Trophoblast cell (in vitro differentiated cells and primary cell): ENCODE results near the gene AGER.
A peak's percentile ranks its signal among the peaks of the same experiment; 100 is the strongest.

Experiments
- DNase-seq, 2 donors: peaks; one replicate each; pipeline ENCODE4 v3.0.0-alpha.2; 2016
- H2AFZ ChIP-seq: 2 replicates; pipeline ENCODE4 v1.6.1; 2013; ENCODE audit warnings: low read length, moderate library complexity, mild to moderate bottlenecking; ENCODE audit not compliant: insufficient read depth, poor library complexity
- H2AK5ac ChIP-seq: 2 replicates; pipeline ENCODE4 v1.6.1; 2013; ENCODE audit warnings: mild to moderate bottlenecking, low read length
- H2BK120ac ChIP-seq: 2 replicates; pipeline ENCODE4 v1.6.1; 2013; ENCODE audit warnings: low read length, mild to moderate bottlenecking, moderate library complexity; ENCODE audit not compliant: insufficient read depth, poor library complexity
- H2BK12ac ChIP-seq: 2 replicates; pipeline ENCODE4 v1.6.1; 2013; ENCODE audit warnings: mild to moderate bottlenecking, low read length, moderate library complexity
- H2BK5ac ChIP-seq: 2 replicates; pipeline ENCODE4 v1.6.1; 2013; ENCODE audit warnings: low read length, low read depth, moderate library complexity, mild to moderate bottlenecking; ENCODE audit not compliant: poor library complexity
- H3K14ac ChIP-seq: 2 replicates; pipeline ENCODE4 v1.6.1; 2013; ENCODE audit warnings: mild to moderate bottlenecking, low read length
- H3K18ac ChIP-seq: 2 replicates; pipeline ENCODE4 v1.6.1; 2013; ENCODE audit warnings: mild to moderate bottlenecking, low read length
- H3K23ac ChIP-seq: 2 replicates; pipeline ENCODE4 v1.6.1; 2013; ENCODE audit warnings: low read length
- H3K27ac ChIP-seq: 2 replicates; pipeline ENCODE4 v1.5.1; 2013; ENCODE audit warnings: low read depth, mild to moderate bottlenecking, inconsistent platforms, low read length, moderate library complexity
- H3K27me3 ChIP-seq: 2 replicates; pipeline ENCODE4 v1.6.1; 2013; ENCODE audit warnings: inconsistent platforms, mild to moderate bottlenecking, low read length, moderate library complexity; ENCODE audit not compliant: insufficient read depth
- H3K36me3 ChIP-seq, 2 experiments: 1 replicate in 1 of 2; 2 replicates in 1 of 2; pipeline ENCODE4 v1.6.1; 2013; ENCODE audit warnings: low read length in 2 of 2, mild to moderate bottlenecking in 2 of 2, moderate library complexity in 1 of 2; ENCODE audit not compliant: insufficient read depth in 2 of 2, control insufficient read depth in 1 of 2
- H3K4ac ChIP-seq: 2 replicates; pipeline ENCODE4 v1.6.1; 2013; ENCODE audit warnings: low read depth, mild to moderate bottlenecking, low read length, moderate library complexity
- H3K4me1 ChIP-seq, 2 experiments: 1 replicate in 1 of 2; 2 replicates in 1 of 2; pipeline ENCODE4 v1.6.1; 2013; ENCODE audit warnings: low read length in 2 of 2, mild to moderate bottlenecking in 2 of 2, moderate library complexity in 1 of 2; ENCODE audit not compliant: insufficient read depth in 2 of 2, control insufficient read depth in 1 of 2
- H3K4me2 ChIP-seq: 2 replicates; pipeline ENCODE4 v1.6.1; 2013; ENCODE audit warnings: inconsistent platforms, mild to moderate bottlenecking, low read length, moderate library complexity
- H3K4me3 ChIP-seq: 2 replicates; pipeline ENCODE4 v1.5.1; 2013; ENCODE audit warnings: mild to moderate bottlenecking, low read depth, low read length, inconsistent platforms
- H3K79me1 ChIP-seq: one replicate; pipeline ENCODE4 v1.6.1; 2013; ENCODE audit warnings: low read length
- H3K79me2 ChIP-seq: 2 replicates; pipeline ENCODE4 v1.6.1; 2013; ENCODE audit warnings: low read length, mild to moderate bottlenecking; ENCODE audit not compliant: control insufficient read depth, insufficient read depth, poor library complexity
- H3K9ac ChIP-seq: 2 replicates; pipeline ENCODE4 v1.6.1; 2013; ENCODE audit warnings: mild to moderate bottlenecking, low read length
- H3K9me3 ChIP-seq: 2 replicates; pipeline ENCODE4 v1.6.1; 2013; ENCODE audit warnings: low read depth, mild to moderate bottlenecking, control low read depth, inconsistent platforms, low read length; ENCODE audit not compliant: insufficient read depth
- H4K12ac ChIP-seq: 2 replicates; pipeline ENCODE4 v1.6.1; 2013; ENCODE audit warnings: low read depth, mild to moderate bottlenecking, low read length, moderate library complexity
- H4K8ac ChIP-seq: 2 replicates; pipeline ENCODE4 v1.6.1; 2013; ENCODE audit warnings: low read depth, mild to moderate bottlenecking, low read length, moderate library complexity
- H4K91ac ChIP-seq: one replicate; pipeline ENCODE4 v1.6.1; 2013; ENCODE audit warnings: low read depth, mild to moderate bottlenecking, low read length, moderate library complexity
- WGBS: extraction: QIAGEN DNeasy Blood & Tissue Kit; methylation state at CpG from one replicate; pipeline ENCODE4 v1.1.7; 2013; ENCODE audit warnings: missing lambda C conversion rate; ENCODE audit not compliant: insufficient read length, insufficient coverage; ENCODE audit errors: extremely low coverage; 5-methylcytosine and 5-hydroxymethylcytosine counted together

AGER gene

GRCh38 chr6:32149932-32150870 lies 33.9 kb downstream of the AGER start:
- no peak overlapping the region for H3K27ac ChIP-seq
- peaks cover 19% of the 10 kb centered on the region for H3K79me1 ChIP-seq
- no peak overlapping the region for H4K91ac ChIP-seq
- H2BK5ac ChIP-seq = no peak overlapping the region
- H3K36me3 ChIP-seq = no peaks in the 10 kb centered on the region
- H2BK120ac ChIP-seq = no peak overlapping the region
- H3K9ac ChIP-seq = no peak overlapping the region
- no peak overlapping the region for H2AK5ac ChIP-seq
- no peak overlapping the region for H2BK12ac ChIP-seq
- H3K9me3 ChIP-seq = peaks cover 3% of the 10 kb centered on the region
- peak overlapping the region; percentile 49 for H3K4me2 ChIP-seq
- peaks cover 10 to 13% of the 10 kb centered on the region in 2 experiments for H3K4me1 ChIP-seq
- no peak overlapping the region for H4K12ac ChIP-seq
- no peak overlapping the region for H3K23ac ChIP-seq
- no peak overlapping the region for H2AFZ ChIP-seq
- no peak for DNase-seq
- no peak overlapping the region for H3K4ac ChIP-seq
- H4K8ac ChIP-seq = peak overlapping the region; percentile 17
- peaks cover 20% of the 10 kb centered on the region for H3K27me3 ChIP-seq
- H3K79me2 ChIP-seq = peaks cover 14% of the 10 kb centered on the region
- no peak overlapping the region for H3K4me3 ChIP-seq
- no peak overlapping the region for H3K18ac ChIP-seq
- no CpG with 5 or more reads among the region's 55 CpGs for WGBS
- H3K14ac ChIP-seq = no peak overlapping the region

GRCh38 chr6:32149092-32149755 lies 34.8 kb downstream of the AGER start:
- Histone ChIP-seq H3K79me1 (peaks cover 16% of the 10 kb centered on the region), H3K4ac (no peak overlapping the region), H3K14ac (no peak overlapping the region), H3K9me3 (peaks cover 3% of the 10 kb centered on the region), H3K18ac (no peak overlapping the region), H2BK5ac (no peak overlapping the region), H3K4me2 (no peak overlapping the region), H2AK5ac (no peak overlapping the region), H2BK12ac (no peak overlapping the region), H3K9ac (no peak overlapping the region), H3K27ac (no peak overlapping the region), H3K23ac (no peak overlapping the region), H2AFZ (no peak overlapping the region), H3K36me3 (no peaks in the 10 kb centered on the region), H4K12ac (no peak overlapping the region), H4K91ac (no peak overlapping the region), H3K27me3 (peaks cover 20% of the 10 kb centered on the region), H3K4me3 (no peak overlapping the region), H4K8ac (no peak overlapping the region), H2BK120ac (no peak overlapping the region), H3K79me2 (peaks cover 11% of the 10 kb centered on the region), H3K4me1 (peaks cover 8% of the 10 kb centered on the region in 2 experiments)
- no peak for DNase-seq
- no CpG with 5 or more reads among the region's 47 CpGs for WGBS

GRCh38 chr6:32148289-32149091 lies 35.6 kb downstream of the AGER start:
- no peak overlapping the region for H3K4me3 ChIP-seq
- no peak overlapping the region for H3K4ac ChIP-seq
- no peak overlapping the region for H2BK120ac ChIP-seq
- H4K8ac ChIP-seq = no peak overlapping the region
- H2AK5ac ChIP-seq = no peak overlapping the region
- H2BK12ac ChIP-seq = no peak overlapping the region
- H3K27me3 ChIP-seq = peaks cover 20% of the 10 kb centered on the region
- H3K79me1 ChIP-seq = peaks cover 10% of the 10 kb centered on the region
- DNase-seq = peak in 1 of 2 donors; percentile 28
- no CpG with 5 or more reads among the region's 39 CpGs for WGBS
- no peak overlapping the region for H3K14ac ChIP-seq
- peaks cover 5% of the 10 kb centered on the region for H3K79me2 ChIP-seq
- no peak overlapping the region for H4K91ac ChIP-seq
- H3K4me1 ChIP-seq = peaks cover 8% of the 10 kb centered on the region in 2 experiments
- no peak overlapping the region for H3K27ac ChIP-seq
- H3K18ac ChIP-seq = no peak overlapping the region
- H3K23ac ChIP-seq = no peak overlapping the region
- peaks cover 3% of the 10 kb centered on the region for H3K9me3 ChIP-seq
- no peak overlapping the region for H3K4me2 ChIP-seq
- H4K12ac ChIP-seq = no peak overlapping the region
- no peaks in the 10 kb centered on the region for H3K36me3 ChIP-seq
- no peak overlapping the region for H3K9ac ChIP-seq
- H2BK5ac ChIP-seq = no peak overlapping the region
- no peak overlapping the region for H2AFZ ChIP-seq

DNA sequence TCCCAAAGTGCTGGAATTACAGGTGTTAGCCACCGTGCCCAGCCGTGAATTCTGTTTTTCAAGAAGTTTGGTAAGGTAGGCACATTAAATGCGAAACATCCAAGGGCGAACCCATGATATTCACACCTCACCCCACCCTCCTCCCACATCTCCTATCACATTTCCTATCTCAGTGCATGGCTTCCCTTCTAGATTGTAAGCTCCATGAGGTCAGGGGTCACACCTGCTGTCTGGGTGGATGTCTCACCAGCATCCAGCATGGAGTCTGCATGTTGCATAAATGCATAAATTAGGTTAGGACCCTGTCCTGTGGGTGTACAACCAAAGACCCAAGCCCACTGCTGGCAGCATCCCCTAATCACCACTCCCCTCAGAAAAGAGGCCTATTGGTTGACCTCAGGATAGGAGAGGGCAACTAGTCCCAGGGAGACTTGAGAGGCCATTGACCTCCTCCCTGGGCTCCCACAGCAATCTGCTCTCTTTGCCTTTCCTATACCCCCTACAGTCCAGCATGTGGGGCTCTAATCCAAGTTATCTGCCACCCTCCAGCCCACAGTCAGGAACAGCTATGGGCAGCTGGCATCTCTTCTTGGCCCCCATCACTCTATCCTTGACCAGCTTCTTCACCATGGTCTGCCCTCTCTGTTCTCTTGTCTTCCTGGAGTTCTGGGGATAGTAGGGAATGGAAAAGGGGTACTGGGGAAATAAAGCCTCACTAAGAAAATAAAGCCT lies 36.5 kb downstream of the AGER start:
- Histone ChIP-seq H3K27ac (no peak overlapping the region), H2BK120ac (no peak overlapping the region), H3K9ac (no peak overlapping the region), H2BK5ac (no peak overlapping the region), H3K4me1 (peaks cover 5 to 7% of the 10 kb centered on the region in 2 experiments), H3K36me3 (no peaks in the 10 kb centered on the region), H3K9me3 (peaks cover 3% of the 10 kb centered on the region), H4K12ac (no peak overlapping the region), H3K4ac (no peak overlapping the region), H3K14ac (no peak overlapping the region), H4K91ac (no peak overlapping the region), H3K4me3 (no peak overlapping the region), H2AFZ (no peak overlapping the region), H3K27me3 (peaks cover 20% of the 10 kb centered on the region), H3K18ac (no peak overlapping the region), H3K79me1 (peaks cover 2% of the 10 kb centered on the region), H3K4me2 (no peak overlapping the region), H2BK12ac (no peak overlapping the region), H3K23ac (no peak overlapping the region), H3K79me2 (no peaks in the 10 kb centered on the region), H4K8ac (no peak overlapping the region), H2AK5ac (no peak overlapping the region)
- no CpG with 5 or more reads among the region's 4 CpGs for WGBS
- DNase-seq = no peak
